K562 (cell line): Measurements from ENCODE around the gene BNC1. TPM values are rescaled to one million over a fixed set of nuclear protein-coding genes. Genes with fewer than 3 reads are reported as not detected.
A peak's percentile ranks its signal among the peaks of the same experiment; 100 is the strongest.

ENCODE experiments used
- ATAC-seq: fragments of 200-7000 bp; cut with Tn5 transposase; 3 replicates; pipeline ENCODE4 v1.9.1; 2020; ENCODE audit warnings: moderate library complexity
- BruUV-seq: library from RNA; stranded (reverse); fragments of 400-500 nt; replicated peaks from 2 replicates; lab custom pipeline; 2021; lab: Mats Ljungman, UMichigan
- CTCF ChIA-PET: fragments of 300-600 bp; formaldehyde crosslinking; extraction: SDS; loops from one replicate; lab custom pipeline; 2021; ENCODE audit warnings: low intra/inter-chr PET ratio; lab: Yijun Ruan, JAX
- POLR2A ChIA-PET: fragments of 300-600, 350-650 bp; sonication (Branson Sonifier 250); formaldehyde crosslinking; extraction: SDS; loops from one replicate; lab custom pipeline; 2021; ENCODE audit warnings: antibody characterized with exemption, inconsistent platforms; lab: Yijun Ruan, JAX
- DNase-seq, 4 experiments: peaks; one replicate each; pipeline versions ENCODE4 v3.0.0 to v3.0.0-alpha.2; 2011 to 2018; ENCODE audit warnings: low spot score in 3 of 4, mixed read lengths in 3 of 4; ENCODE audit errors: extremely low read depth in 1 of 4
- FAIRE-seq: peaks from 2 replicates; lab custom pipeline; 2011; peaks lifted over from hg19 to GRCh38; lab: Jason Lieb, UNC
- H2AFZ ChIP-seq: 2 replicates; pipeline ENCODE4 v1.6.0; 2011; ENCODE audit warnings: low read depth, low read length, control low read depth, inconsistent platforms
- H3K27ac ChIP-seq: fragments of 200-600 bp; 3 replicates; pipeline ENCODE4 v1.8.0; 2011; ENCODE audit warnings: low read depth, mild to moderate bottlenecking, control low read depth, inconsistent platforms, low read length, moderate library complexity, mixed read lengths; ENCODE audit errors: extremely low read depth
- H3K27me3 ChIP-seq, 2 experiments: fragments of 300-600 bp in 1 of 2; 2 replicates in 1 of 2; 3 replicates in 1 of 2; pipeline versions ENCODE4 v1.6.0 to v1.8.0; 2011; ENCODE audit warnings: inconsistent platforms in 2 of 2, low read length in 2 of 2, mild to moderate bottlenecking in 1 of 2, mixed read lengths in 1 of 2, moderate library complexity in 1 of 2; ENCODE audit not compliant: control insufficient read depth in 2 of 2, insufficient read depth in 2 of 2
- H3K36me3 ChIP-seq: fragments of 300-600 bp; 3 replicates; pipeline ENCODE4 v1.8.0; 2011; ENCODE audit warnings: mild to moderate bottlenecking, low read length, inconsistent platforms; ENCODE audit not compliant: control insufficient read depth, insufficient read depth
- H3K4me1 ChIP-seq, 2 experiments: fragments of 200-600 bp in 1 of 2; replicated peaks in 1 of 2; 2 replicates in 1 of 2; 3 replicates in 1 of 2; pipeline versions ENCODE4 v1.5.1 to v1.8.0; 2011; ENCODE audit warnings: inconsistent platforms in 2 of 2, low read length in 2 of 2, mild to moderate bottlenecking in 1 of 2, mixed read lengths in 1 of 2, moderate library complexity in 1 of 2; ENCODE audit not compliant: control insufficient read depth in 2 of 2, insufficient read depth in 2 of 2
- H3K4me2 ChIP-seq: 2 replicates; pipeline ENCODE4 v1.6.1; 2011; ENCODE audit warnings: low read length, control low read depth, inconsistent platforms, mixed read lengths; ENCODE audit not compliant: insufficient read depth
- H3K4me3 ChIP-seq: fragments of 200-600 bp; sonication (generic), shearing (Covaris generic); 2 replicates; pipeline ENCODE4 v1.5.1; 2016; ENCODE audit warnings: control low read depth, inconsistent platforms
- H3K79me2 ChIP-seq: fragments of 200-600 bp; 3 replicates; pipeline ENCODE4 v1.8.0; 2011; ENCODE audit warnings: low read length, inconsistent platforms; ENCODE audit not compliant: control insufficient read depth, insufficient read depth
- H3K9ac ChIP-seq, 2 experiments: 2 replicates each; pipeline versions ENCODE4 v1.6.0 to v1.6.1; 2011; ENCODE audit warnings: low read depth in 2 of 2, low read length in 2 of 2, control low read depth in 1 of 2, inconsistent platforms in 1 of 2, mild to moderate bottlenecking in 1 of 2, mixed read lengths in 1 of 2; ENCODE audit not compliant: insufficient read depth in 1 of 2
- H3K9me1 ChIP-seq: one replicate; pipeline ENCODE4 v1.6.0; 2011; ENCODE audit warnings: inconsistent platforms, mild to moderate bottlenecking, low read length, moderate library complexity; ENCODE audit not compliant: control insufficient read depth, insufficient read depth
- H3K9me3 ChIP-seq: replicated peaks from 2 replicates; pipeline ENCODE4 v1.5.1; 2011; ENCODE audit warnings: low read depth, low read length, inconsistent platforms; ENCODE audit not compliant: control insufficient read depth, insufficient read depth
- H4K20me1 ChIP-seq: replicated peaks from 2 replicates; pipeline ENCODE4 v1.6.1; 2011; ENCODE audit warnings: low read length, inconsistent platforms, mixed read lengths; ENCODE audit not compliant: control insufficient read depth, insufficient read depth
- TEAD4 ChIP-seq, 2 experiments: sonication (generic) in 1 of 2; formaldehyde crosslinking in 1 of 2; IDR thresholded peaks; 2 replicates each; pipeline versions ENCODE4 v1.6.1 to v1.8.0; 2012 to 2022; ENCODE audit warnings: borderline replicate concordance in 1 of 2, inconsistent platforms in 1 of 2, low read length in 1 of 2, mild to moderate bottlenecking in 1 of 2, missing genetic modification reagents in 1 of 2
- ZBTB11 ChIP-seq, 3 experiments: fragments of 200-800 bp in 1 of 3; fragments of 250-450 bp in 1 of 3; fragments of 450-650 bp in 1 of 3; sonication (Bioruptor Pico) in 1 of 3; sonication (Bioruptor generic) in 1 of 3; formaldehyde crosslinking in 1 of 3; IDR thresholded peaks; 2 replicates each; pipeline versions ENCODE4 v1.6.1 to v1.8.0; 2016 to 2022; ENCODE audit warnings: mild to moderate bottlenecking in 2 of 3, missing genetic modification characterization in 2 of 3, missing compliant biosample characterization in 1 of 3, moderate library complexity in 1 of 3
- ZNF695 ChIP-seq: fragments of 450-650 bp; formaldehyde crosslinking; IDR thresholded peaks from 2 replicates; pipeline ENCODE4 v1.4.0; 2020; ENCODE audit warnings: mild to moderate bottlenecking, moderate library complexity
- WGBS: fragments of 100-300 bp; shearing (Covaris generic); methylation state at CpG from one replicate; pipeline ENCODE4 v1.1.6; 2016; ENCODE audit warnings: low coverage, mixed read lengths; ENCODE audit not compliant: insufficient coverage; ENCODE audit errors: missing lambda C conversion rate; 5-methylcytosine and 5-hydroxymethylcytosine counted together
- in situ Hi-C: fragments of 300-500 bp; cut with MboI; formaldehyde crosslinking; loops from 4 replicates; pipeline ENCODE4 v1.15.0; 2018; ENCODE audit warnings: inconsistent platforms, mixed read lengths
- intact Hi-C: fragments of 100-400 bp; cut with micrococcal nuclease; formaldehyde crosslinking; loops from 2 replicates; pipeline ENCODE4 v1.14.2; 2022
- polyA plus RNA-seq, 8 experiments: library from polyadenylated mRNA; depleted of rRNA in 4 of 8; stranded (reverse) in 5 of 8; unstranded in 3 of 8; fragments of >200 nt; fragmentation: Nextera tagmentation in 2 of 8; fragmentation: Illumina TruSeq in 1 of 8; extraction: Ambion mirVana in 2 of 8; extraction: Trizol in 1 of 8; gene quantifications; 2 replicates each; pipeline versions ENCODE4 v1.2.1 to v1.2.3, GENCODE V29; 2011 to 2014; ENCODE audit warnings: inconsistent platforms in 1 of 8, missing spikeins in 1 of 8
- total RNA-seq, 7 experiments: library from RNA; depleted of rRNA in 6 of 7; stranded (reverse); fragments of >200 nt in 6 of 7; fragmentation: Illumina TruSeq in 2 of 7; extraction: Trizol in 2 of 7; gene quantifications; 2 replicates each; pipeline versions ENCODE4 v1.2.1 to v1.2.3, GENCODE V29; 2011 to 2021; ENCODE audit warnings: low replicate concordance in 1 of 7

Gene BNC1
- total and polyA plus RNA-seq, 9 of the 15 experiments (the other 6 are each of a cell fraction or from before 2014, with no cell fraction given): not detected

- TF ChIP-seq ZBTB11 (CRISPR knock-in tag; IDR thresholded peaks at IDR 0.05) (peak in 1 of 3 experiments; percentile 23; a peak in 1 of 6 replicates), ZNF695 (CRISPR knock-in tag) (no peak), TEAD4 (IDR thresholded peaks at IDR 0.05; ENCODE audit: low read length) (no peak), TEAD4 (CRISPR knock-in tag; IDR thresholded peaks at IDR 0.05; ENCODE audit: borderline replicate concordance) (no peak)
- no peak for FAIRE-seq
- POLR2A ChIA-PET: no interaction called here
- Histone ChIP-seq H3K79me2 (no peaks in the 10 kb centered on the region), H2AFZ (no peak overlapping the region), H3K9me3 (no peaks in the 10 kb centered on the region), H3K9me1 (no peaks in the 10 kb centered on the region), H3K27ac (no peak overlapping the region), H4K20me1 (no peaks in the 10 kb centered on the region), H3K9ac (no peak overlapping the region), H3K36me3 (no peaks in the 10 kb centered on the region), H3K4me1 (peaks cover 0 to 6% of the 10 kb centered on the region in 2 experiments; a peak in 1 of 5 replicates), H3K4me3 (no peak overlapping the region), H3K4me2 (no peak overlapping the region), H3K27me3 (peaks cover 5 to 14% of the 10 kb centered on the region in 2 experiments; a peak in 4 of 5 replicates)
- intact Hi-C loops (no loop called here), in situ Hi-C loops (no loop called here)
- 18% methylated on average over 49 of the region's 70 CpGs for WGBS
- CTCF ChIA-PET: no interaction called here
- BruUV-seq: no TSS peak
- no peak for ATAC-seq
- DNase-seq: no peak
Observed at GRCh38 chr15:83283138-83283812, 1.2 kb downstream of the BNC1 start.
